ENCODE measurements around the gene S100A14.

Gene S100A14

DNA sequence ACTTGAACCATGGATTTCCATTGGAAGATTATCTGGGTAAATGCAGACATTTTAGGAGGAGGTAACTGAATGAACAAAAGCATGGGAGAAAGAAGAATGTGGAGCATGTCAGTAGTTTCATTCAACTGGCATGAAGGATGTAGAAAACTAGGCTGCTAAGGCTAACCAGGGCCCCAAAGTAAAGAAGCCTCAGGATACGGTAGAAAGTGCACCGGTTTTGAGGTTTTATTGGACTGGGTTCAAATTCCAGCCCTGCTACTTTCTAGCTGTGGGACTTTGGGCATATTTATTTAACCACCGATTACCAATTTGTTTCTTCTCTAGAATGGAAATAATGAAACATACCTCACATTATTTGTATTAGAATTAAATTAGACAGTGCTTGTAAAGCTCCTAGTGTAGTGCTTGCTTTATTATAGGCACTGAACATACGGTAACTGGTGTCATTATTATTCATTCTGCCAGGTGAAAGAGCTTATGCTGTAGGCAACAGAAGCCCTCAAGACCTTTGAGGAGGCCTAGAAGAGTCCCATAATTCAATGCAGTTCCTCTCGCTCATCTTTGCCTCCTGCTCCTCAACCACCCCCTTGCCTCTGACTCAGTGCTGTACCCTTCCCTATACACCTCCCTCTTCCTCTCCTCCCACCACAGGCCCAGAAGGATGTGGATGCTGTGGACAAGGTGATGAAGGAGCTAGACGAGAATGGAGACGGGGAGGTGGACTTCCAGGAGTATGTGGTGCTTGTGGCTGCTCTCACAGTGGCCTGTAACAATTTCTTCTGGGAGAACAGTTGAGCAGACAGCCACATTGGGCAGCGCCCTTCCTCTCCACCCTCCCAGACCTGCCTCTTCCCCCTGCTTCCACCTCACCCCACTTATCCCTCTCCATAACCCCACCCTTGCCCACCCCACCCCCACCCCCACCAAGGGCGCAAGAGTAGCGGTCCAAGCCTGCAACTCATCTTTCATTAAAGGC, 15.2 kb upstream of the S100A14 start:
- TF ChIP-seq CTCF (IDR thresholded peaks at IDR 0.05; ENCODE audit: low read depth, low read length): no peak
- no peak overlapping the region for H3K4me3 ChIP-seq (ENCODE audit: low read depth, low read length)

DNA sequence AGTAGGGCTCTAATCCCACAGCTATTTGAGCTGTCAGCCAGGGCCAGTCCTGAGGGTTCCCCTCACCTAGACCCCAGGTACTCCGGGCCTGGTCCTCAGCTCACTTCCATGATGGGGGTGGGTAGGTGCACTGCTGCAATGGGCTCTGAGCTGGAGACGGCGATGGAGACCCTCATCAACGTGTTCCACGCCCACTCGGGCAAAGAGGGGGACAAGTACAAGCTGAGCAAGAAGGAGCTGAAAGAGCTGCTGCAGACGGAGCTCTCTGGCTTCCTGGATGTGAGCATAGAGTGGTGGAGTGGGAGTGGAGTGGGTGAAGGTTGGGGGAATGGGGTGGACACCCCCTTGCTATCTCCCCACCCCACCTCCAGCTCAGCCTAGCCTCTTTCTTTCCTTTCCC, 14.3 kb upstream of the S100A14 start:
- TF ChIP-seq CTCF (IDR thresholded peaks at IDR 0.05; ENCODE audit: low read depth, low read length): no peak
- H3K4me3 ChIP-seq (ENCODE audit: low read depth, low read length): no peak overlapping the region

DNA sequence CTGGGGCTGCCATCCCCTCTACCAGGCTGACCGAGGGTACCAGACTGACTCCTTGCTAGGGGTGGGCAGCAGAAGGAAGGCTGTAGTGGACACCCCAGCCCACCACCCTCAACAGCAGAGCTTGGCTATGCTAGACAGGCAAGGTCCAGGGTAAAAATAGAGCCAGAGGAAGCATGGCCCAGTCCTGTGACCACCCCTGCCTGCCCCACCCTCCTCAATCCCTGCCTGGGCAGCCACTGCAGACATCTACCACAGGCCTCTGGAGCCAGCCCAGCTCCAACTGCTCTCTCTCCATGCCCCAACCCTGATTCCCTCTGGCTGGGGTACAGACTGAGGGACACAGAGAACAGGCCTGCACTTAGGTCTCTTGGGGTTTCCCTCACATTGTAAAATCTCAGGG, 13.8 kb upstream of the S100A14 start:
- no peak for TF ChIP-seq CTCF (IDR thresholded peaks at IDR 0.05; ENCODE audit: low read depth, low read length)
- H3K4me3 ChIP-seq (ENCODE audit: low read depth, low read length): no peak overlapping the region

DNA sequence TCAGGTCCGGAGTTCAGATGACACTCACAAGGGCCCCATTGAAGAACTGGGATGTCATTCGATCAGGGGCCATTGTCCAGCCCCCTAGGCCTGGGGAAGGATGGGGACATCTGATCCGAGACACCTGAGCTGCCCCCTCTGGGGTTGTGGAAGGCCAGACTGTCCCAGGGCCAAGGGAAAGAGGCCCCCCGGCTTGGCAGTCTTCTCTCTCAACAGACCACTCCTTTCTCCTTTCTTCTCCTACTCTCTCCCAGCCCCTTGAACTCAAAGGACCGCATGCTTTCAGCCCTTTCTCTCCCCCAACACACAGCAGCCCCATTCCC, 13.2 kb upstream of the S100A14 start:
- no peak for TF ChIP-seq CTCF (IDR thresholded peaks at IDR 0.05; ENCODE audit: low read depth, low read length)
- no peak overlapping the region for H3K4me3 ChIP-seq (ENCODE audit: low read depth, low read length)

GRCh38 chr1:153628638-153629342, 12.7 kb upstream of the S100A14 start:
- TF ChIP-seq CTCF (IDR thresholded peaks at IDR 0.05; ENCODE audit: low read depth, low read length): no peak
- H3K4me3 ChIP-seq (ENCODE audit: low read depth, low read length): no peak overlapping the region

GRCh38 chr1:153627715-153628626, 11.8 kb upstream of the S100A14 start, which contains the start of gene S100A1:
Gene S100A1 (plus strand): TSS chr1:153628434. CDS start chr1:153630522, 2,088 bp downstream.
- no peak for TF ChIP-seq CTCF (IDR thresholded peaks at IDR 0.05; ENCODE audit: low read depth, low read length)
- H3K4me3 ChIP-seq (ENCODE audit: low read depth, low read length): peak within 1 kb of the TSS; percentile 71
